GM18870 (cell line): ENCODE measurements around the gene DBF4.
"Not testable (repeated sequence)": the region's sequence is repeated elsewhere in the genome, so short reads cannot be mapped to it uniquely, and the experiment has no call there.

Experiments used
- ATAC-seq: cut with Tn5 transposase; IDR thresholded peaks from one replicate; pipeline ENCODE4 v1.9.1; 2021; ENCODE audit warnings: moderate library complexity; ENCODE audit not compliant: unreplicated experiment

The DBF4 gene

GRCh38 chr7:87944547-87944946 is 68.3 kb downstream of the DBF4 start:
- peak; percentile 45 for ATAC-seq

DNA sequence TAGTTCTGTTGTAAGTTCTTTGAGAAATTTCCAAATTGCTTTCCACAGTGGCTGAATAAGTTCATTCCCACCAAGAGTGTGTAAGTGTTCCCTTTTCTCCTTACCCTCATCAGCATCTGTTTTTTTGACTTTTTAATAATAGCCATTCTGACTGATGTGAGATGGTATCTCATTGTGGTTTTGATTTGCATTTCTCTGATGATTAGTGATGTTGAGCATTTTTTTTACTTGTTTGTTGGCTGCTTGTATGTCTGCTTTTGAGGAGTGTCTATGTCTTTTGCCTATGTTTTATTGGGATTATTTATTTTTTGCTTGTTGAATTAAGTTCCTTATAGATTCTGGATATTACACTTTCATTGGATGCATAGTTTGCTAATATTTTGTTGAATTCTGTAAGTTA is 69.6 kb downstream of the DBF4 start:
- not testable (repeated sequence) for ATAC-seq

DNA sequence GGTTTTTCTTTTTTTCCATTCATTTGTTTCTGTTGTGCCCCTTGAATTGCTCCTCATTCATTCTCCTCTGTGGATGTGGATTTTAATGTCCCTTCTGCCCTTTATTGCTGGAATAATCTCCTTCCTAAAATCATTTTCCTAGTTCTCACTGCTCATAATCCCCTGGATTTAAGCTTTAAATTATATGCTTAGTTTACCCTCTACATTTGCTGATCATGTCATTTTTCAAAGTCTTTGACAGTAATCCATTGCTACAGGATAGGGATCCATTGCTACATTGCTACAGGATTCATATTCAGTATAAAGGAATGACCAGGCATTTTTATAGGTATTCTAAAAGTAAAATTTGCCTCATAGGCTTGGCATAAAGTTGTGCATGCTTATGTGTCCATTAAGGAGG is 72.1 kb downstream of the DBF4 start:
- no peak for ATAC-seq
